ENCODE results near the gene PTPRC.

- TF ChIP-seq POLR2A (IDR thresholded peaks at IDR 0.05; ENCODE audit: low read depth, low read length): no peak
- no peak for TF ChIP-seq POLR2AphosphoS5 (IDR thresholded peaks at IDR 0.05; ENCODE audit: low read depth, low read length)
- no peak for TF ChIP-seq SPI1 (IDR thresholded peaks at IDR 0.05; ENCODE audit: low read depth, low read length)
- TF ChIP-seq TAF1 (IDR thresholded peaks at IDR 0.05; ENCODE audit: low read depth, low read length): no peak
- no peak for TF ChIP-seq POU2F2 (IDR thresholded peaks at IDR 0.05; ENCODE audit: low read depth, low read length)
Observed at GRCh38 chr1:198751741-198752140, 112.9 kb downstream of the PTPRC start.

Measured in GM12891 (cell line).